Thoracic aorta (tissue), 2 donors: ENCODE results near the gene METTL23. TPM values are rescaled to one million over a fixed set of nuclear protein-coding genes. Genes with fewer than 3 reads are reported as not detected.

Source experiments
- ATAC-seq: fragments of 150-250 bp; one replicate; pipeline ENCODE4 v1.8.0; 2017; ENCODE audit warnings: low read depth; ENCODE audit not compliant: insufficient number of reproducible peaks, low FRiP score
- DNase-seq: peaks from one replicate; pipeline ENCODE4 v3.0.0-alpha.2; 2020; ENCODE audit warnings: low spot score
- H3K27ac ChIP-seq, 2 donors: fragments of 200-600 bp; sonication (generic); 1 replicate in 1 of 2; 2 replicates in 1 of 2; pipeline ENCODE4 v1.5.1; 2016; ENCODE audit warnings: mild to moderate bottlenecking in 2 of 2, moderate library complexity in 2 of 2
- H3K27me3 ChIP-seq: fragments of 200-600 bp; sonication (generic); replicated peaks from 2 replicates; pipeline ENCODE4 v1.6.0; 2016; ENCODE audit warnings: mild to moderate bottlenecking; ENCODE audit not compliant: insufficient read depth
- H3K36me3 ChIP-seq: fragments of 200-600 bp; sonication (generic); one replicate; pipeline ENCODE4 v1.5.1; 2016
- H3K4me1 ChIP-seq, 2 donors: fragments of 200-600 bp; sonication (generic); 1 replicate in 1 of 2; 2 replicates in 1 of 2; pipeline versions ENCODE4 v1.5.1 to v1.6.0; 2016; ENCODE audit warnings: low read depth in 2 of 2, mild to moderate bottlenecking in 1 of 2; ENCODE audit not compliant: control insufficient read depth in 1 of 2
- H3K4me3 ChIP-seq: fragments of 200-600 bp; sonication (generic); 2 replicates; pipeline ENCODE4 v1.5.1; 2016; ENCODE audit warnings: mild to moderate bottlenecking
- H3K9me3 ChIP-seq: fragments of 200-600 bp; sonication (generic); 2 replicates; pipeline ENCODE4 v1.5.1; 2016
- CTCF ChIP-seq: fragments of 200-600 bp; sonication (generic); IDR thresholded peaks from one replicate; pipeline ENCODE4 v1.5.1; 2019; ENCODE audit warnings: antibody characterized with exemption
- total RNA-seq, 2 donors: library from RNA; depleted of rRNA; stranded (reverse); fragments of >200 nt; gene quantifications; one replicate each; pipeline versions ENCODE4 v1.1.0 to v1.2.3, GENCODE V29; 2016

METTL23 gene
- total RNA-seq: 10 to 100 TPM; 12.1 to 42.5 TPM

DNA sequence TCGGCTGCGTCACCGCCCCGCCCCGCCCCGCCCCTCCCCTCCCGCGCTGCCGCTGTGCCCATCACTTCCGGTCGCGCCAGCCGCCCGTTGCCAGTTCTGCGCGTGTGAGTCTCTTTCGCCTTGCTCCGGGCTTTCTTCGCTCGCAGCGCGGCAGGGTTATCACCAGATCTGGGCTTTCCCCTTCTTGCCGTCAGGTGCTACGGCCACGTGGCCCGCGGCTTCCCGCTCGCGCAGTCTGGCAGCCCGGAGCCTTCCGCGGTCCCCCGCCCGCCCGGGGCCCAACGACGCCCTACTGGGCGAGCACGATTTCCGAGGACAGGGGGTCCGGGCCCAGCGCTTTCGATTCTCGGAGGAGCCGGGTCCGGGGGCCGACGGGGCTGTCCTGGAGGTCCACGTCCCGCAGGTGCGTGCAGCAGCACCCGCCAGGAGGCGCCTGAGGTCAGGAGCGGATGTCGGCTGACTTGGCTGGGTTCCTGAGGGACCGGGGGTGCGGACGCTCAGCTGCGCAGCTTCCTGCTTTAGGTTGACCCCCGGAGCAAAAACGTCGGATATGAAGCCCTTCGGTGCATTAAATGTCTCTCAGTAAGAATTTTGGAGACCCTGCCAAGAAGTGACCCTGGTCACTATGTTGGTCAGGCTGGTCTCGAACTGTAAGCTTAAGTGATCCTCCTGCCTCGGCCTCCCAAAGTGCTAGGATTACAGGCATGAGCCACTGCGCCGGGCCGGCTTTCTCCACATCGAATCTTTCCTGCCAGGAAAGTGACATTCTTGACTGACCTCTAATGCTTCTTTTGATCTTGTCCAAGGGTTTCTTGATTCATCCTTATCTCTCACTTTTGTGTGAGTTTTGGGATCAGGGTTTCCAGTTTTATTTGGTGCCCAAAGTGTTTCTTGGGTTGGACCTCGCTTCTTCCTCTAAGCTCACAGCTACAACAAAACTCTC is at the start of gene METTL23:
METTL23 (plus strand) TSS at position 64 of the 943 bp plus-strand sequence. CDS start 2,872 bp downstream, outside the sequence.
- H3K36me3 ChIP-seq: peaks cover 18% of the 10 kb centered on the region
- H3K4me3 ChIP-seq: peak within 1 kb of the TSS; percentile 96
- H3K27ac ChIP-seq: peak within 1 kb of the TSS; percentile 99 to 100
- TF ChIP-seq CTCF: peak; percentile 67
- no peaks in the 10 kb centered on the region for H3K27me3 ChIP-seq
- no peaks in the 10 kb centered on the region for H3K9me3 ChIP-seq
- ATAC-seq (peak; percentile 23), DNase-seq (no peak)
- peaks cover 32 to 69% of the 10 kb centered on the region in 2 donors for H3K4me1 ChIP-seq

GRCh38 chr17:76677406-76677805 is 49.2 kb upstream of the METTL23 start:
- ATAC-seq: no peak
- H3K36me3 ChIP-seq: peaks cover 15% of the 10 kb centered on the region
- peaks cover 0 to 13% of the 10 kb centered on the region in 2 donors for H3K4me1 ChIP-seq
- no peak for DNase-seq
- H3K4me3 ChIP-seq: no peak overlapping the region
- H3K9me3 ChIP-seq: no peaks in the 10 kb centered on the region
- TF ChIP-seq CTCF: no peak
- no peak overlapping the region for H3K27ac ChIP-seq
- H3K27me3 ChIP-seq: no peaks in the 10 kb centered on the region

GRCh38 chr17:76678330-76678729 is 48.3 kb upstream of the METTL23 start:
- H3K4me1 ChIP-seq: peaks cover 0 to 9% of the 10 kb centered on the region in 2 donors
- no peak overlapping the region for H3K4me3 ChIP-seq
- H3K27me3 ChIP-seq: no peaks in the 10 kb centered on the region
- no peak for ATAC-seq
- no peak for DNase-seq
- H3K36me3 ChIP-seq: peaks cover 23% of the 10 kb centered on the region
- no peak overlapping the region for H3K27ac ChIP-seq
- TF ChIP-seq CTCF: no peak
- H3K9me3 ChIP-seq: no peaks in the 10 kb centered on the region

DNA sequence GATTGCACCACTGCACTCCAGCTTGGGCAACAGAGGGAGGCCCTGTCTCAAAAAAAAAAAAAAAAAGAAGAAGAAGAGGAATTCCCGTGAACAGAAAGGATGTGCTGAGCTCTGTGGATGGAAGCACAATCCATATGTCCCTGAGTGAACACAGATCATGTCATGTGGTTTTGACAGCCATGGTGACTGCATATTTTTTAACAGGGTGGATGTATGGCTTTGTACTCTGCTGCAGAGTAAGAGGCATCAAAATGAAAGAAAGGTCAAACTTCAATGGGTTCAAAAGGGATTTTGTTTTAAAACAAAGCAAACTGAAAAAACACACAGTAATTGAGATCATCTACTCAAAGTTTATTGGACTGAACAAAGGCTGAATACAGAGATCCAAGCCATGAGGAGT is 47.4 kb upstream of the METTL23 start:
- Histone ChIP-seq H3K36me3 (peaks cover 28% of the 10 kb centered on the region), H3K27ac (no peak overlapping the region), H3K9me3 (no peaks in the 10 kb centered on the region), H3K4me1 (peaks cover 0 to 9% of the 10 kb centered on the region in 2 donors), H3K4me3 (no peak overlapping the region), H3K27me3 (no peaks in the 10 kb centered on the region)
- no peak for ATAC-seq
- no peak for DNase-seq
- TF ChIP-seq CTCF: no peak
